Skeletal muscle tissue (tissue), 4 donors: ENCODE data around the gene CCNYL1. TPM values are rescaled to one million over a fixed set of nuclear protein-coding genes. Genes with fewer than 3 reads are reported as not detected.
"Not testable (repeated sequence)": the region's sequence is repeated elsewhere in the genome, so short reads cannot be mapped to it uniquely, and the experiment has no call there.

Experiments
- H3K27ac ChIP-seq: one replicate; pipeline ENCODE4 v1.7.0; 2013; ENCODE audit warnings: mild to moderate bottlenecking, low read depth, low read length, inconsistent platforms
- H3K27me3 ChIP-seq, 3 donors: one replicate each; pipeline ENCODE4 v1.7.0; 2013; ENCODE audit warnings: low read length in 3 of 3; ENCODE audit not compliant: control insufficient read depth in 3 of 3, insufficient read depth in 3 of 3
- H3K36me3 ChIP-seq, 3 donors: one replicate each; pipeline ENCODE4 v1.7.0; 2013; ENCODE audit warnings: low read length in 3 of 3; ENCODE audit not compliant: control insufficient read depth in 3 of 3, insufficient read depth in 3 of 3
- H3K4me1 ChIP-seq, 3 donors: one replicate each; pipeline ENCODE4 v1.7.0; 2013; ENCODE audit warnings: low read length in 3 of 3, mild to moderate bottlenecking in 3 of 3; ENCODE audit not compliant: control insufficient read depth in 3 of 3, insufficient read depth in 3 of 3
- H3K4me3 ChIP-seq, 3 donors: one replicate each; pipeline ENCODE4 v1.7.0; 2013; ENCODE audit warnings: low read length in 3 of 3
- H3K9ac ChIP-seq, 3 donors: one replicate each; pipeline ENCODE4 v1.7.0; 2013; ENCODE audit warnings: low read length in 3 of 3, mild to moderate bottlenecking in 3 of 3, moderate library complexity in 2 of 3, low read depth in 1 of 3
- H3K9me3 ChIP-seq, 3 donors: one replicate each; pipeline ENCODE4 v1.7.0; 2013; ENCODE audit warnings: low read length in 3 of 3; ENCODE audit not compliant: control insufficient read depth in 3 of 3
- total RNA-seq: library from RNA; depleted of rRNA; stranded (reverse); fragments of >200 nt; gene quantifications from one replicate; pipeline ENCODE4 v1.2.3, GENCODE V29; 2014
- donor health status: Osteomylitis.

Gene CCNYL1
- total RNA-seq, 1 donor from 2014 or later: 6.3 TPM

DNA sequence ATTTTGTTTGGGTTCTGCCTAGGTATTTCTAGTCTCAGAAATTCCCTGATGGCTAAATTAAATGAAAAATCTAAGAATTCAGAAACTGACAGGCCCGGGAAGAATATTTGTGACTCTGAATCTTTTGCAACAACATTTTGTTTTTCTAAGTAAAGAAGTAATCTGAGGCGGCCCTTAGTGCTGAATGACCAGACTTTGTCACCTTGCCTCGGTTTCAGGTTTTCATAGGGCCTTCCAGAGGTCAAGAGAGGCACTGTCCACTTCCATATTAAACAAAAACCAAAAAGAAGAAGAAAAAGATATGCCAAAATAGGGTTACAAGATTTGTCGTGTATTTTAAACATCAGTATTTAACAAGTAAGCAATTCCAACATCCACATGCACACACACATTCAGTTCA, 16.1 kb upstream of the CCNYL1 start:
- Histone ChIP-seq H3K4me3 (peak overlapping the region in 1 of 3 donors; percentile 31), H3K4me1 (peaks cover 9 to 13% (median 9%) of the 10 kb centered on the region in 3 donors), H3K27ac (peak overlapping the region; percentile 13), H3K9ac (peak overlapping the region in 2 of 3 donors; percentile 33 to 40), H3K9me3 (no peaks in the 10 kb centered on the region), H3K36me3 (no peaks in the 10 kb centered on the region), H3K27me3 (no peaks in the 10 kb centered on the region)

DNA sequence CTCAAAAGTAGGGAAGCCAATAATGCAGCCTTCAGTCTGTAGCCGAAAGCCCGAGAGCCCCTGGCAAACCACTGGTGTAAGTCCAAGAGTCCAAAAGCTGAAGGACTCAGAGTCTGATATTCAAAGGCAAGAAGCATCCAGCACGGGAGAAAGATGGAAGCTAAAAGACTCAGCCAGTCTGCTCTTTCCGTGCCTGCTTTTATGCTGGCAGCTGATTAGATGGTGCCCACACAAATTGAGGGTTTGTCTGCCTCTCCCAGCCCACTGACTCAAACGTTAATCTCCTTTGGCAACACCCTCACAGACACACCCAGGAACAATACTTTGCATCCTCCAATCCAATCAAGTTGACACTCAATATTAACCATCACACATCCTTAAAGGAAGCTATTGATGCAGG, 14.5 kb upstream of the CCNYL1 start:
- H3K4me3 ChIP-seq, H3K27ac ChIP-seq, H3K9me3 ChIP-seq, H3K9ac ChIP-seq, H3K27me3 ChIP-seq, H3K36me3 ChIP-seq: not testable (repeated sequence)
- H3K4me1 ChIP-seq: peaks cover 9 to 13% (median 9%) of the 10 kb centered on the region in 3 donors

DNA sequence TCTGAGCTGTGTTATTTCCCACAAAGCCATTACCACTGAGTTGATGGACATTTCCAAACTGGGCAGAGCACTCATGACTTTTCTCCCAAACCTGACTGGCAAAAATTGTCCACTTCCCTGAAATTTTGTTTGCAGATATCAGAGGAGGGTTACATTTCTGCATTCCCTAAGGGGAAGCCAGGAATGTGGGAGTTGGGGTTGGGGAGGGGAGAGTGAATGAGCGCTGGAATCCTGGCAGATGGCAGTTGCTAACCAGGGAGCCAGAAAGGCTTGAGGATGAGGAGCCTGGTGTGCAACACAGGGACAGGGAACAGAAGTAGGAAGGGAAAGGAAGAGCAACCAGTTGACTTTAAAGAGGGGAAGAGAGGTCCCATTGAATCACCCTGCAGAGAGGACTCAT, 14.0 kb upstream of the CCNYL1 start:
- Histone ChIP-seq H3K4me3 (no peak overlapping the region), H3K27ac (no peak overlapping the region), H3K27me3 (no peaks in the 10 kb centered on the region), H3K4me1 (peaks cover 5 to 13% (median 9%) of the 10 kb centered on the region in 3 donors), H3K9ac (no peak overlapping the region), H3K9me3 (no peaks in the 10 kb centered on the region), H3K36me3 (no peaks in the 10 kb centered on the region)

DNA sequence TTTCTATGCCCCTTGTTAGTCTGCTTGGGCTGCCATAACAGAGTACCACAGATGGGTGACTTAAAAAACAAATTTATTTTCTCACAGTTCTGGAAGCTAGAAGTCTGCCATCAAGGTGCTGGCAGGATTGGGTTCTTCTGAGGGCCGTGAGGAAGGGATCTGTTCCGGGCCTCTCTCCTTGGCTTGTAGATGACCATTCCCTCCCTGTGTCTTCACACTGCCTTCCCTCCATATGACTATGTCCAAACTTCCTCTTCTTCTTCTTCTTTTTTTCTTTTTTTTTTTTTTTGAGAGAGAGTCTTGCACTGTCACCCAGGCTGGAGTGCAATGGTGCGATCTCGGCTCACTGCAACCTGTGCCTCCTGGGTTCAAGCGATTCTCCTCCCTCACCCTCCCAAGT, 13.1 kb upstream of the CCNYL1 start:
- H3K9me3 ChIP-seq: no peaks in the 10 kb centered on the region
- no peaks in the 10 kb centered on the region for H3K36me3 ChIP-seq
- no peak overlapping the region for H3K4me3 ChIP-seq
- H3K9ac ChIP-seq: no peak overlapping the region
- peaks cover 5 to 13% (median 9%) of the 10 kb centered on the region in 3 donors for H3K4me1 ChIP-seq
- H3K27me3 ChIP-seq: no peaks in the 10 kb centered on the region
- no peak overlapping the region for H3K27ac ChIP-seq

DNA sequence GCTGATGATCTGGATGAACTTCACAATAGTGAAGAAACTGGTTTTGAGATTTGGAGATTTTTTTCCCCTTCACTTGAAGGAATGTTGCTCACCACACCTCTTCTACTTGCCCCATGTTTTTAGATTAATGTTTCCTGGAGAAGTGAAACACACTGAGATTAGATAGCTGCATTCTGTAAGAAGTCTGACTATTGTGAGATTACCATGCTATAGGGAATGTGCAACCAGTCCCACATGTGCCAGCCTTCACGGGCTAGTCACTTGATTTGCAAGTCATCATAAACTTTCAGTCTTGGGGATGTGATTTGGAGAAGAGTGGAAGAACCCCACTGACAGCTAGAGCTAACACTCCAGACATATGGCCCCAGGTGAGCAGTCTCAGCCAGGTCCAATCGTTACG, 7.4 kb upstream of the CCNYL1 start:
- Histone ChIP-seq H3K9ac (no peak overlapping the region), H3K36me3 (no peaks in the 10 kb centered on the region), H3K9me3 (no peaks in the 10 kb centered on the region), H3K27ac (no peak overlapping the region), H3K4me1 (no peaks in the 10 kb centered on the region), H3K4me3 (no peak overlapping the region), H3K27me3 (no peaks in the 10 kb centered on the region)

DNA sequence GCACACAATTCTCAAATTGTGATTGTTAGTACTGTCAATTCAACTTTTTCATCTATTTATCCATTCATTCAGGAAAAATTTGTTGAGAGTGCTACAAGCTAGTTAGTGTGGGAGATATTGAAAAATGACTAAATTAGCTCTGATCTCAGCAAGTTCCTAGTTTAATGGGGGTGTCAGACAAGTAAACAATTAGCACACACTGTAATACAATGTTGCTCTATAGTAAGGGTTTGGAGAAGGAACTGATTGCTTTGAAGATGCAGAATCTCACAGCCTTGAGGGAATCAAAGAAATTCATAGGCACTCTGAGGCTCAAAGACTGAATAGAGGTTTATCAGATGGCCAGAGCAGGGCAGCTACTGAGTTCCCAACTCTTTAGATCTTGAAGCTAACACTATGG, 6.8 kb upstream of the CCNYL1 start:
- Histone ChIP-seq H3K4me3 (no peak overlapping the region), H3K9ac (no peak overlapping the region), H3K4me1 (no peaks in the 10 kb centered on the region), H3K27ac (no peak overlapping the region), H3K9me3 (no peaks in the 10 kb centered on the region), H3K27me3 (no peaks in the 10 kb centered on the region), H3K36me3 (no peaks in the 10 kb centered on the region)

DNA sequence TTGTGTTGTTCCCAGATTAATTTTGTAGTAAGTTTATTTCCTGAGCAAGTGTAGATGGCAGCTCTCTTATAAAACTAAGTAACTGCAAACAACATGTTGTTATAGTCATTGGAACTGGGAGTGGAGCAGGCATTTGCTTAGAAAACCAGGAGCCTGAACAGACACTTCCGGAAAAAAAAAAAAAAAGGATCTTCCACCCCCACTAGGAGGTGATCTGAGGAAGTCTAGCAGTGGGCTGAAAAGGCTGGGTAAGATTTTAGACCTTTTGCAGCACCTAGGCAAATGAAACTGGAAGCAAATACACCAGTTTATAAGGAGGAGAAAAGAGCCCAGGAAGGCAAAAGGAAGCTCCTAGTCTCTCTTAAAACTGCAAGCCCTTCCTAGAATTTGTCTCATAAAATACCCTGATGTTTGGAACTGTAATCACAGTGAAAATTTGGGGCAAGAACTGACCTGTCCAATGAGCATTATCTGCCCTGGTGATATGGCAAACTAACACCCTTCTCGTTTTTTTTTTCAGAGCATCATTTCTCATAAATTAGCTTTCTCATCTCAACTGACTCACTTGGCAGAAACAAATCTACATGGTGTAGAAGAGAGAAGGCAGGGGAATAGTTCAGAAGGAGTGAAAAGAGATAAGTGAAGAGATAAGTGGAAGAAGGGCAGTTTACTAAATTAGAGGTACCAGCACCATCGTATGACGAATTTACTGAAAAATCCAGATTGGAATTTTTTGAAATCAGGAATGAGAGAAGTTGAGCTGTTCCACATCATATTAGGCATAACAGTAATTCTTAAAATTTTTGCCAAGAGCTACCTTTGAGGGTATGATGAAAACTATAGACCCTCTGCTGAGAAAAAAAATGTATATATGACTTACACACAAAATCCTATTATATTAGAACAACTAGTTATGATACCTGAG, 4.2 kb upstream of the CCNYL1 start:
- no peaks in the 10 kb centered on the region for H3K36me3 ChIP-seq
- no peak overlapping the region for H3K27ac ChIP-seq
- H3K4me1 ChIP-seq: peaks cover 0 to 8% (median 6%) of the 10 kb centered on the region in 3 donors
- no peak overlapping the region for H3K4me3 ChIP-seq
- H3K9me3 ChIP-seq: no peaks in the 10 kb centered on the region
- no peak overlapping the region for H3K9ac ChIP-seq
- no peaks in the 10 kb centered on the region for H3K27me3 ChIP-seq

DNA sequence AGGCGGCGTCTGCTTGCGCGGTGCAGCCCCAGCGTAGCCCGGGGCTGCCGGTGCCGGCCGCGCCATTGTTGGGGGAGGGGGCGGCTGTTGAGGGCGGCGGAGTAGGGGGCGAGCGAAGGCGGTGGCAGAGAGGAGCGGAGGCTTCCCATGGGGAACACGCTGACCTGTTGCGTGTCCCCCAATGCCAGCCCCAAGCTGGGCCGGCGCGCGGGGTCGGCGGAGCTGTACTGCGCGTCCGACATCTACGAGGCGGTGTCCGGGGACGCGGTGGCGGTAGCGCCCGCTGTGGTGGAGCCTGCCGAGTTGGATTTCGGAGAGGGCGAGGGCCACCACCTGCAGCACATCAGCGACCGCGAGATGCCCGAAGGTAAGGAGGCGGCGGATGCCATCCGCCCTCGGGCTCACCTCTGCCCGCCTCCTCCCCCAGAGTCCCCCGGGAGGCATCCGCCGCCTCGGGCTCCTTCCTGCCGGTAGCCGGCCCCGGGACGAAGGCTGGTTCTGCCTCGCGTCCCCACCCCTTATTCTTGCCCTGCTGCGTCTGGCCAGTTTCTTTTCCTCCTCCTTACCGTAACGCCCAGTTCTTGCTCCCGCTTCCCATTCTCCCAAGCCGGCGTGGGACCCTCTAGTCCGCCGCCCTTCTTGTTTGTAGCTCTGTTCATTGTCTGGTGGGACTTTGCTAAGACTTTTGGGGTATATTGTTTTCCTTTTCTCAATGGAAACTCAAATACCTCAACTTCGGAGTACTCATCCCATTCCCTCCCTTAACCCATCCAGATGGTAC, 500 bp downstream of the CCNYL1 start:
- no peaks in the 10 kb centered on the region for H3K27me3 ChIP-seq

DNA sequence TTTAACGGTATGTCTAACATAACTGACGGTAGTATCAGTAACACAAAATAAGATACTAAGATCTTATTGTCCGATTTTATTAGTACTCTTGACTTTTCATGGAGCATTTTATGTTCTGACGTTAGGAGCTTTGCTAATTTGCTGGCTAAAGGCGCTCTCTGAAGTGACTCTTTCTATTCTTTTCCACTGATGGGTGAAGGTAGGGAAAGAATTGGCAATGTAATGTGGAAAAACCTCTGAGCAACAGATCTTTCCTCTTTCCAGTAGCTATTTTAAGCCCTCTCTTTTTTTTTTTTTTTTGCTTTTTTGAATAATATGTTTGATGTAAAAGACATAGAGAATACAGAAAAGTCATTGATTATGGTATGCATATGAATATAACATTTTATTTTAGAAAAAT, 4.6 kb downstream of the CCNYL1 start:
- H3K27me3 ChIP-seq: no peaks in the 10 kb centered on the region
- H3K36me3 ChIP-seq: no peaks in the 10 kb centered on the region

More for the DNA sequence above, 500 bp downstream of the CCNYL1 start:
- Histone ChIP-seq H3K4me3 (peak overlapping the region; percentile 86 to 92 (median 89)), H3K27ac (peak overlapping the region; percentile 69), H3K4me1 (peaks cover 3 to 13% (median 11%) of the 10 kb centered on the region in 3 donors), H3K36me3 (no peaks in the 10 kb centered on the region), H3K9ac (peak overlapping the region; percentile 76 to 85 (median 79)), H3K9me3 (no peaks in the 10 kb centered on the region)

DNA sequence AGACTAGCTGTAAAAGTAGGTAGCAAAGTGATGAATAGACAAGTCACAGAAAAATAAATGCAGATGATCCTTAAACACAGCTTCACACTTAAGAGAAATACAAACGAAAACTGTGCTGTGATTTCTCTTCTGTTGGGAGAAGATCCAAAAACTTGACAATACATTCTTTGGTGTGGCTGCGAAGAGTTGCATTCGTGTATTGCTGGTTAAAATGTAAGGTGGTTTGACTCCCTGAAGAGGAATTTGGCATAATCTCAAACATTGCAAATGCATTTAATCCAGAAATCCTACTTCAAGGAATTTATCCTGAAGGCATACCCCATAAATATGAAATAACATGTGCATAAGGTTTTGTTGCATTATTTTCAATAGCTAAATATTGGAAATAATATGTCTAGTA, 7.1 kb downstream of the CCNYL1 start:
- H3K36me3 ChIP-seq: no peaks in the 10 kb centered on the region
- no peaks in the 10 kb centered on the region for H3K9me3 ChIP-seq
- H3K27me3 ChIP-seq: no peaks in the 10 kb centered on the region
- H3K4me3 ChIP-seq: no peak overlapping the region
- no peaks in the 10 kb centered on the region for H3K4me1 ChIP-seq
- H3K9ac ChIP-seq: no peak overlapping the region
- H3K27ac ChIP-seq: no peak overlapping the region

More for the DNA sequence above, 4.6 kb downstream of the CCNYL1 start:
- H3K9me3 ChIP-seq: no peaks in the 10 kb centered on the region
- no peak overlapping the region for H3K9ac ChIP-seq
- peaks cover 3 to 7% (median 7%) of the 10 kb centered on the region in 3 donors for H3K4me1 ChIP-seq
- H3K27ac ChIP-seq: no peak overlapping the region
- H3K4me3 ChIP-seq: no peak overlapping the region
